Keratinocyte (primary cell): ENCODE data around the gene PIR. TPM values are rescaled to one million over a fixed set of nuclear protein-coding genes. Genes with fewer than 3 reads are reported as not detected.

Source experiments
- DNase-seq: peaks from one replicate; pipeline ENCODE4 v3.0.0-alpha.2; 2011; ENCODE audit warnings: low read depth, missing footprints, low spot score
- FAIRE-seq: peaks from 2 replicates; lab custom pipeline; 2011; peaks lifted over from hg19 to GRCh38; lab: Jason Lieb, UNC
- H2AFZ ChIP-seq: 2 replicates; pipeline ENCODE4 v1.6.0; 2012; ENCODE audit warnings: low read length, control low read depth, inconsistent platforms; ENCODE audit not compliant: control insufficient read depth
- H3K27ac ChIP-seq: 2 replicates; pipeline ENCODE4 v1.5.1; 2011; ENCODE audit warnings: low read length; ENCODE audit not compliant: control insufficient read depth, insufficient read depth
- H3K27me3 ChIP-seq: 3 replicates; pipeline ENCODE4 v1.6.0; 2011; ENCODE audit warnings: low read length; ENCODE audit not compliant: control insufficient read depth, insufficient read depth; ENCODE audit errors: extremely low read depth
- H3K36me3 ChIP-seq, 2 experiments: 2 replicates in 1 of 2; 3 replicates in 1 of 2; pipeline ENCODE4 v1.5.1; 2011; ENCODE audit warnings: low read length in 2 of 2, mild to moderate bottlenecking in 1 of 2; ENCODE audit not compliant: control insufficient read depth in 2 of 2, insufficient read depth in 2 of 2; ENCODE audit errors: extremely low read depth in 1 of 2
- H3K4me1 ChIP-seq: 3 replicates; pipeline ENCODE4 v1.5.1; 2011; ENCODE audit warnings: low read length; ENCODE audit not compliant: control insufficient read depth, insufficient read depth; ENCODE audit errors: extremely low read depth
- H3K4me2 ChIP-seq: 3 replicates; pipeline ENCODE4 v1.6.0; 2011; ENCODE audit warnings: low read depth, low read length; ENCODE audit not compliant: control insufficient read depth, insufficient read depth; ENCODE audit errors: extremely low read depth
- H3K4me3 ChIP-seq, 3 experiments: fragments of 200-600 bp in 1 of 3; sonication (generic) in 1 of 3; 2 replicates in 2 of 3; 3 replicates in 1 of 3; pipeline ENCODE4 v1.5.1; 2011 to 2016; ENCODE audit warnings: low read length in 3 of 3, mild to moderate bottlenecking in 3 of 3, control low read depth in 2 of 3, inconsistent platforms in 1 of 3, low read depth in 1 of 3, mixed read lengths in 1 of 3, mixed run types in 1 of 3, moderate library complexity in 1 of 3; ENCODE audit not compliant: control insufficient read depth in 2 of 3, insufficient read depth in 2 of 3; ENCODE audit errors: extremely low read depth in 1 of 3
- H3K79me2 ChIP-seq: 2 replicates; pipeline ENCODE4 v1.6.0; 2012; ENCODE audit warnings: low read length; ENCODE audit not compliant: control insufficient read depth, insufficient read depth
- H3K9ac ChIP-seq: 3 replicates; pipeline ENCODE4 v1.6.0; 2011; ENCODE audit warnings: low read length; ENCODE audit not compliant: control insufficient read depth, insufficient read depth; ENCODE audit errors: extremely low read depth
- H3K9me1 ChIP-seq: 3 replicates; pipeline ENCODE4 v1.6.0; 2011; ENCODE audit warnings: low read length; ENCODE audit not compliant: control insufficient read depth, insufficient read depth; ENCODE audit errors: extremely low read depth
- H3K9me3 ChIP-seq: 2 replicates; pipeline ENCODE4 v1.5.1; 2012; ENCODE audit warnings: low read depth, low read length; ENCODE audit not compliant: control insufficient read depth
- H4K20me1 ChIP-seq: 3 replicates; pipeline ENCODE4 v1.6.0; 2011; ENCODE audit warnings: low read length; ENCODE audit not compliant: control insufficient read depth, insufficient read depth; ENCODE audit errors: extremely low read depth
- EZH2 ChIP-seq: IDR thresholded peaks from one replicate; pipeline ENCODE4 v1.6.1; 2012; ENCODE audit warnings: inconsistent platforms, mild to moderate bottlenecking, low read length, moderate library complexity
- dilution Hi-C: fragments of 300-500 bp; cut with MboI; formaldehyde crosslinking; loops from one replicate; pipeline ENCODE4 v1.7.0; 2020; ENCODE audit warnings: low sequenced_read_pairs; ENCODE audit not compliant: extremely low pct_ligation_motif_present
- polyA plus RNA-seq, 5 experiments: library from polyadenylated mRNA; depleted of rRNA in 3 of 5; stranded (reverse) in 3 of 5; stranded (forward) in 1 of 5; unstranded in 1 of 5; fragments of >200 nt; gene quantifications; 1 replicate in 1 of 5; 2 replicates in 3 of 5; 3 replicates in 1 of 5; pipeline versions ENCODE4 v1.2.1 to v1.2.3, GENCODE V29; 2011 to 2012; ENCODE audit warnings: missing spikeins in 2 of 5, low read depth in 1 of 5, low replicate concordance in 1 of 5
- TF ChIP-seq, protein P1 (sequence below), 3 experiments: IDR thresholded peaks in 1 of 3; conservative IDR thresholded peaks in 1 of 3; optimal IDR thresholded peaks in 1 of 3; 2 replicates in 2 of 3; 3 replicates in 1 of 3; pipeline versions ENCODE3 to v1.5.1; 2011; ENCODE audit warnings: low read length in 3 of 3, mild to moderate bottlenecking in 3 of 3, moderate library complexity in 2 of 3, control low read depth in 1 of 3, inconsistent platforms in 1 of 3; ENCODE audit not compliant: insufficient read depth in 2 of 3; ENCODE audit errors: extremely low read depth in 1 of 3

The PIR gene
- polyA plus RNA-seq, 1 donor (not counting 4 experiments of a cell fraction or from before 2014, with no cell fraction given): 23.2 TPM

DNA sequence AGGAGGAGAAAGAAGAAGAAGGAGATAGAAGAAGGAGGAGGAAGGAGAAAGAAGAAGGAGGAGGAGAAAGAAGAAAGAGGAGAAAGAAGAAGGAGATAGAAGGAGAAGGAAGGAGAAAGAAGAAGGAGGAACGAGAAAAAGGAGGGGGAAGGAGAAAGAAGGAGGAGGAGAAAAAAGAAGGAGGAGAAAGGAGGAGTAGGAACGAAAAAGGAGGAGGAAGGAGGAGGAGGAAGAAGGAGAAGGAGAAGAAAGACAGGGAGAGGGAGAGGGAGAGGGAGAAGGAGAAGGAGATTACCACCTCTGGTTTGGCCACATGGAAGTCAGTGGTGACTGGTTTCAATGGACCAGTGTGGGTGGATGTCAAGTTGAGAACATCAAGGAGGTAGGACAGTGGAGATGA lies 58.9 kb downstream of the PIR start:
- Histone ChIP-seq H3K79me2 (no peaks in the 10 kb centered on the region), H3K36me3 (no peaks in the 10 kb centered on the region), H3K27ac (no peak overlapping the region), H3K4me3 (no peak overlapping the region), H3K4me1 (no peaks in the 10 kb centered on the region), H3K9me3 (no peaks in the 10 kb centered on the region), H2AFZ (no peak overlapping the region), H3K27me3 (peaks cover 3% of the 10 kb centered on the region), H4K20me1 (no peaks in the 10 kb centered on the region), H3K4me2 (no peak overlapping the region), H3K9ac (no peak overlapping the region), H3K9me1 (no peaks in the 10 kb centered on the region)
- DNase-seq (no peak), FAIRE-seq (no peak)
- dilution Hi-C loops: no loop called here
- no peak for TF ChIP-seq EZH2
- TF ChIP-seq, protein P1, sequence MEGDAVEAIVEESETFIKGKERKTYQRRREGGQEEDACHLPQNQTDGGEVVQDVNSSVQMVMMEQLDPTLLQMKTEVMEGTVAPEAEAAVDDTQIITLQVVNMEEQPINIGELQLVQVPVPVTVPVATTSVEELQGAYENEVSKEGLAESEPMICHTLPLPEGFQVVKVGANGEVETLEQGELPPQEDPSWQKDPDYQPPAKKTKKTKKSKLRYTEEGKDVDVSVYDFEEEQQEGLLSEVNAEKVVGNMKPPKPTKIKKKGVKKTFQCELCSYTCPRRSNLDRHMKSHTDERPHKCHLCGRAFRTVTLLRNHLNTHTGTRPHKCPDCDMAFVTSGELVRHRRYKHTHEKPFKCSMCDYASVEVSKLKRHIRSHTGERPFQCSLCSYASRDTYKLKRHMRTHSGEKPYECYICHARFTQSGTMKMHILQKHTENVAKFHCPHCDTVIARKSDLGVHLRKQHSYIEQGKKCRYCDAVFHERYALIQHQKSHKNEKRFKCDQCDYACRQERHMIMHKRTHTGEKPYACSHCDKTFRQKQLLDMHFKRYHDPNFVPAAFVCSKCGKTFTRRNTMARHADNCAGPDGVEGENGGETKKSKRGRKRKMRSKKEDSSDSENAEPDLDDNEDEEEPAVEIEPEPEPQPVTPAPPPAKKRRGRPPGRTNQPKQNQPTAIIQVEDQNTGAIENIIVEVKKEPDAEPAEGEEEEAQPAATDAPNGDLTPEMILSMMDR (optimal IDR thresholded peaks at IDR 0.05 in 1 of 3, IDR thresholded peaks at IDR 0.05 in 1 of 3, conservative IDR thresholded peaks at IDR 0.05 in 1 of 3; ENCODE audit: extremely low read depth in 1 of 3, insufficient read depth in 2 of 3, low read length in 3 of 3): no peak

DNA sequence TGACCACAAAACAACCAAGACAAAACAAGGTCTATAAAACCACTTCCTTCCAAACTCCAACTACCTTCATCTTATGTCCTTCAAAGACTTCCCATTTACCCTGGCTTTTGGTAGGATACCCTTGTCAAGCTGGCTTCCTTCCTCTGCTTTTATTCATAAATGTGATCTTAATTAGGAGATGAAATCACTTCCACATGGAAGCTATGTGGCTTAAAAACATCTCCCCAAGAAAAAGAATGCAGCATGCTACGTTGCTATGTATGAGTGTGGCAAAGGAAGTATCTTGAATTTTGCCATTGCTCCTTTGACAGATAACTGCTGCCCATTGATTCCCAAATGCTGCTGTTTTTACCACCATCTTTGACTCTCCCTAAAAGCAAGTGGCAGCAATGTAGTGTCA lies 62.5 kb downstream of the PIR start:
- Histone ChIP-seq H4K20me1 (no peaks in the 10 kb centered on the region), H3K9ac (no peak overlapping the region), H3K4me2 (no peak overlapping the region), H3K9me3 (no peaks in the 10 kb centered on the region), H3K9me1 (no peaks in the 10 kb centered on the region), H2AFZ (no peak overlapping the region), H3K79me2 (no peaks in the 10 kb centered on the region), H3K4me3 (no peak overlapping the region), H3K27ac (no peak overlapping the region), H3K36me3 (no peaks in the 10 kb centered on the region), H3K4me1 (no peaks in the 10 kb centered on the region), H3K27me3 (no peaks in the 10 kb centered on the region)
- TF ChIP-seq, protein P1 (optimal IDR thresholded peaks at IDR 0.05 in 1 of 3, IDR thresholded peaks at IDR 0.05 in 1 of 3, conservative IDR thresholded peaks at IDR 0.05 in 1 of 3; ENCODE audit: extremely low read depth in 1 of 3, insufficient read depth in 2 of 3, low read length in 3 of 3): no peak
- no peak for TF ChIP-seq EZH2
- FAIRE-seq (no peak), DNase-seq (no peak)
- dilution Hi-C loops: no loop called here
